ENCODE results near the gene CARD14.

The CARD14 gene

DNA sequence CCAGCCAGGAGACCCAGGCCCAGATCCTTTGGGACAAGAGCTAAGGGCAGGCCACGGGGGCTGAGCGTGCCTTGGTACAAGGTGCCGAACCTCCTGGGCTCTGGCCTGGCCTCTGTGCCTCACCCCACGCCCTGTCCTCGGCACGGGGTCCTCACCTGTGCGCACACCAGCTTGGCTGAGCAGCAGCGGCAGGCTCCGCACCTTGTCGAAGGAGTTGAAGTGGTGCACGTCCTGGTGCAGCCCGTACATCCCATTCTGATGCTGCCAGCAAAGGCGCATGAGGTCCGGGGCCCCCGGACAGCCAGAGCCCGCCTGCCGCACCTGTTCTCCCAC, 45.0 kb downstream of the CARD14 start:
- no peak overlapping the region for H3K27ac ChIP-seq
- no peak for DNase-seq (ENCODE audit: low spot score)
- H3K4me3 ChIP-seq, result no peak overlapping the region
- no peak for TF ChIP-seq CTCF (IDR thresholded peaks at IDR 0.05)

DNA sequence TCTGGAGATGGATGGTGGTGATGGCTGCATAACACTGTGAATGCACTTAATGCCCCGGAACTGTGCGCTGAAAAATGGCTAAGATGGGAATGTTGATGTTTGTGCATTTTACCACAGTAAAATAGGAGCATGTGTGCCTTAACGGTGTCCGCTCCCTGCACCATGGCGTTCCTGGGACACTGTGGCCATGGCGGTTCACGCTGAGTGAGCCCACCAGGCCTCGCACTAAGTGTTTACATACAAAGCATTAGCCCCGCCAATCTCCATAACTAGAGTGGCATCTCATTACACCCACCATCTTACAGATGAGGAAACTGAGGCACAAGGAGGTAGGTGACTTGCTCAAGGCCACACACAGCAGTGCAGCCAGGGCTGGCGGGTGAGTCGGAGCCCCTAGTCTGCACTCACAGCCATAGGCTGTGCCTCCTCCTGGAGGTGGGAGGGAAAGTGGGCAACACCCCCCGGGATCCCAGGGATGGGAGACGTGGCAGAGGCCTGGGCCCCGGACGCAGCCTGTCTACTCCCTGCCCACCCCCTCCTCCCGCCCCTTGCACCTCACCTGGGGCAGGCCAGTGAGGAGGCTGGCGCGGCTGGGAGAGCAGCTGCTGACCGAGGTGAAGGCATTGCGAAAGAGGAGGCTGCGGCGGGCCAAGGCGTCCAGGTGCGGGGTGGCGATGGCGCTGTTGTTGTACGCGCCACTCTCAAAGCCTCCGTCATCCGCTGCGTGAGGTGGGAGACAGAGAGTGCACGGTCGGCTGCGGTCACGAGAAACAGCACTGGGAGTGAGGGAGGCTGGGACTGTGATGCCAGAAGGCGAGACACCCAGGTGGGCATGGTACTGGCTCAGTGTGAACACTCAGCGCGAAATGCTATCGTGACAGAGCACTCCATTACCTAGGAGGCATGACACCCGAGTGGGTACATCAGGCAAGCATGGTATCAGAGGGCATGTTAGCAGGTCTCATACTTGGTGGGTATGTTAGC, 46.9 kb downstream of the CARD14 start:
- no peak for DNase-seq (ENCODE audit: low spot score)
- TF ChIP-seq CTCF (IDR thresholded peaks at IDR 0.05), result no peak
- Histone ChIP-seq H3K27ac (no peak overlapping the region), H3K4me3 (no peak overlapping the region)

GRCh38 chr17:80217703-80218362, 48.0 kb downstream of the CARD14 start:
- no peak for TF ChIP-seq CTCF (IDR thresholded peaks at IDR 0.05)
- no peak overlapping the region for H3K27ac ChIP-seq

GRCh38 chr17:80218391-80218790, 48.6 kb downstream of the CARD14 start:
- TF ChIP-seq CTCF (IDR thresholded peaks at IDR 0.05), result no peak
- no peak overlapping the region for H3K27ac ChIP-seq
- no peak for DNase-seq (ENCODE audit: low spot score)
- no peak overlapping the region for H3K4me3 ChIP-seq

More at GRCh38 chr17:80217703-80218362, 48.0 kb downstream of the CARD14 start:
- DNase-seq (ENCODE audit: low spot score), result no peak
- no peak overlapping the region for H3K4me3 ChIP-seq

DNA sequence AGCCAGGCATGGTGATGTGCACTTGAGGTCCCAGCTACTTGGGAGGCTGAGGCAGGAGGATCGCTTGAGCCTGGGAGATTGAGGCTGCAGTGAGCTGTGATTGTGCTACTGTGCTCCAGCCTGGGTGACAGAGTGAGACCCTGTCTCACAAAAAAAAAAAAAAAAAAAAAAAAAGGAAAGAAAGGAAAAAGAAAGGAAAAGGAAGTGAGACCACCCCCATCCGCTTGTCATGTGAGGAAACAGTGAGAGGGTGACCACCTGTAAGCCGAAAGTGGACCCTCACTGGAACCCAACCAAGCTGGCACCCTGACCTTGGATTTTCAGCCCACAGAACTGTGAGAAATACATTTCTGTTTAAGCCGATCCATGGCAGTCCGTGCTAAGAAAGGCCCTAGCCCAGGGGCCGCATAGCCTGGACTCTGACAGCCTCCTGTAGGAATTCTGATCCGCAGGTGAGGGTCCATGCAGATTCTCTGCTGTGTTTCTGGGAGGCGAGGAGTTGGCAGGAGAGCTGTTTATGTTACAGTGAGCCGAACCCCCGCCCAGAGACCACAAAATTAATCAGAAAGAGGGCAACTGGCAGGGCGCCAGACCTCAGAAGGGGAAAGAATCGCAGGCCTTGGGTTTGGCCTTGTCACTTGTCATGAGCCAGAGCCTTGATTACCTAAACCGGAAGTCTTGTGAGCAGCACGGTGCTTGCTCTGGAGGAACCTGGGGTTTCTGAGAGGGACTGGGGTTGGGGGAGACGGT, 49.4 kb downstream of the CARD14 start:
- Histone ChIP-seq H3K27ac (peak overlapping the region; percentile 86 to 93), H3K4me3 (peak overlapping the region; percentile 97)
- no peak for DNase-seq (ENCODE audit: low spot score)
- no peak for TF ChIP-seq CTCF (IDR thresholded peaks at IDR 0.05)

- Histone ChIP-seq H3K27ac (peak overlapping the region; percentile 86 to 93), H3K4me3 (peak overlapping the region; percentile 97)
- DNase-seq (ENCODE audit: low spot score), result no peak
- TF ChIP-seq CTCF (IDR thresholded peaks at IDR 0.05), result no peak
These were observed 49.9 kb downstream of the CARD14 start for GRCh38 chr17:80219763-80220053.
